ENCODE results near the gene AOC2.
"Not testable (repeated sequence)": the region's sequence is repeated elsewhere in the genome, so short reads cannot be mapped to it uniquely, and the experiment has no call there.

The AOC2 gene

DNA sequence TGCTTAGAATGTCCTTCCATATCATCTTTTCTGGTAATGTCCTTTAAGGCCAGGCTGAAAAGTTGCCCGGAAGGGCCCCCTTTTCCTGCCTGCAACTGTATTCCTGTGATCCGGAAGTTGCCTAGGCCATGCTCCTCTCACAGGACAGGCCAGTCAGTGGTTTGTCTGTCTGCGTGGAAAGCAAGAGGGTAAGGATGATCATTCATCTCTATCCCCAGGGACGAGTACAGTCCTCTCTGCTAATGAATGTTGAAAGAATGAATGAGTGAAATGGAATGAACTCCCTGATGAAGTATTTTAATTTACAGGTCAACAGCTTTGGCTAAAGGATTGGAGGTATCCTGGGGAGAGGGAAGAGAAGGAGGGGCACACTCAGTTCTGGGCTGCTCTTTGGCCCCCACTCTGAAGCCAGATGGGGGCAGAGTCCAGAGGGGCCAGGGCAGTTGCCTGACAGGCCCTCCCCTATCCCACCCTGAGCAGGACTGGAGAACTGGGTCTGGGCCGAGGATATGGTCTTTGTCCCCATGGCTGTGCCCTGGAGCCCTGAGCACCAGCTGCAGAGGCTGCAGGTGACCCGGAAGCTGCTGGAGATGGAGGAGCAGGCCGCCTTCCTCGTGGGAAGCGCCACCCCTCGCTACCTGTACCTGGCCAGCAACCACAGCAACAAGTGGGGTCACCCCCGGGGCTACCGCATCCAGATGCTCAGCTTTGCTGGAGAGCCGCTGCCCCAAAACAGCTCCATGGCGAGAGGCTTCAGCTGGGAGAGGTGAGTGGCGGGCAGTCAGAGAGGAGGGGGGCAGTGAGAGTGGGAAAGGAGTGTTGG, 9.8 kb downstream of the AOC2 start:
- DNase-seq (ENCODE audit: low spot score) = no peak

DNA sequence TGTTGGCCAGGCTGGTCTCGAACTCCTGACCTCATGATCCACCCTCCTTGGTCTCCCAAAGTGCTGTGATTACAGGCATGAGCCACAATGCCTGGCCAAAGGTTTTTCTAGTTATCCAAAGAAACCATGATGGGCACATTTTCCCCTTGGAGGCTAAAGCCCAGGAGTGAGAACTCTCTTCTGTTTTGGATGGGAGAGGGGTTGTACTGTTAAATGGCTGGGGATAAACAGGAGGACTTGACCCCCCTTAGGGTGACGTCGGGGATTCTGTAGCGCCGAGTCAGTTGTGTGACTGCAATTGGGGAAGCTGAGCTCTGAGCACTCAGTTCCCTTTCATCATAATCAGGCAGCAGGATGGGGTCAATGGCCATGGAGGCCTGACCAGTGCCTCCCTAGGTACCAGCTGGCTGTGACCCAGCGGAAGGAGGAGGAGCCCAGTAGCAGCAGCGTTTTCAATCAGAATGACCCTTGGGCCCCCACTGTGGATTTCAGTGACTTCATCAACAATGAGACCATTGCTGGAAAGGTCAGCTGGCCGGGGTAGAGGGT, 10.7 kb downstream of the AOC2 start:
- DNase-seq (ENCODE audit: low spot score) = no peak

DNA sequence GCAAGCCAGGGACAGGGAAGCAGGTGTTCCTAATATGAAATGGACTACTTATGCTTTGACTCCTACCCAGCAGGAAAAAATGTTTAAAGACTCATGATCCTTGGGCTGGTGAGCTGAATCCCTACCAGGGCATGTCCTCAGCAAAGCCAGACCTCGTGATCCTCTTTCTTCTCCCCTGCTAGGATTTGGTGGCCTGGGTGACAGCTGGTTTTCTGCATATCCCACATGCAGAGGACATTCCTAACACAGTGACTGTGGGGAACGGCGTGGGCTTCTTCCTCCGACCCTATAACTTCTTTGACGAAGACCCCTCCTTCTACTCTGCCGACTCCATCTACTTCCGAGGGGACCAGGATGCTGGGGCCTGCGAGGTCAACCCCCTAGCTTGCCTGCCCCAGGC, 11.7 kb downstream of the AOC2 start:
- not testable (repeated sequence) for DNase-seq (ENCODE audit: low spot score)

DNA sequence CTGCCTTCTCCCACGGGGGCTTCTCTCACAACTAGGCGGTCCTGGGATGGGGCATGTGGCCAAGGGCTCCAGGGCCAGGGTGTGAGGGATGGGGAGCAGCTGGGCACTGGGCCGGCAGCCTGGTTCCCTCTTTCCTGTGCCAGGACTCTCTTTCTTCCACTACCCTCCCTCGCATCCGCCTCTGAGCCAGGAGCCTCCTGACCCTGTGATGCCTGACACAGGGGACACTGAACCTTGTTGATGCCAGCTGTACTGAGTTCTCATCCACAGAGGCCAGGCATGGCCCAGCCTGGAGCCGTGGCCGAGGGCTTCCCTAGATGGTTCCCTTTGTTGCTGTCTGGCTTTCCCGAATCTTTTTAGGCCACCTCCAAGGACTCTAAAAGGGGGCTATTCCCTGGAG, 12.1 kb downstream of the AOC2 start:
- DNase-seq (ENCODE audit: low spot score) = not testable (repeated sequence)

DNA sequence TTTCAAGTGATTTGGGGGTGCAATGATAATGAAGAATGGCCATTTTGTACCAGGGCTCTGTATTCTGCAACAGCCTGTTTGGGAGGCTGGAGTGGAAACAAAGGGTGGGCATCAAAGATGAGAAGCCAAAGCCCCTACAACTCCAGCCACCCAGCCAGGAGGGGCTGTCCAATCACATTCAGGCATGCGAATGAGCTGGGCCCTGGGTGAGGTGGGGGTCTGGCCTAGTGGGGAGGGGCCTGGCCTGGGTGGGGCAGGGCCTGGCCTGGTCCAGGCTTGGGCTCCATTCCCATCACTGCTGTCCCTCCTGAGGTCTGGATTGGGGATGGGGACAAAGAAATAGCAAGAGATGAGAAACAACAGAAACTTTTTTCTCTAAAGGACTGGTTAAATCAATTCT, 13.0 kb downstream of the AOC2 start:
- DNase-seq (ENCODE audit: low spot score) = no peak

DNA sequence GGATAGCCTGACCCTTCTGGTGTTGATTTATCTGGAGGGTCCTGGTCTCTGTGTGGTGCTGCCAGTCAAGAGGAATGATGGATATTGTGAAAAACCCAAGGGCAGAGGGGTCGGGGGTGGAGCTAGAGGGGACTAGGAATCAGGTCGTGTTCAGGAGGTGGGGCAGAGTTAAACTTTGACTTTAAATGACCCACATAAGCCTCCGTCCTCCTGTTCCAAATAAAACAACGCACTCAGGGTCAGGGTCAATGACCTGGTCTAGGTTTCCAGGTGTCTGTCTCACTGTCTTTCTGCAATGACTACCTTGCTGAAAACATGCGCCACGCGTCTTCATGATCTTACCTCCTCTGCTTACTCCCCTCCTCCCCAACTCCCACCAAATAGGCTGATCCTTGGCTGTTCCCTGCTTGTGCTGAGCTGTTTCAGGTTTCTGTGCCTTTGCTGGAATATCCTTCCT, 21.3 kb downstream of the AOC2 start:
- DNase-seq (ENCODE audit: low spot score) = no peak

DNA sequence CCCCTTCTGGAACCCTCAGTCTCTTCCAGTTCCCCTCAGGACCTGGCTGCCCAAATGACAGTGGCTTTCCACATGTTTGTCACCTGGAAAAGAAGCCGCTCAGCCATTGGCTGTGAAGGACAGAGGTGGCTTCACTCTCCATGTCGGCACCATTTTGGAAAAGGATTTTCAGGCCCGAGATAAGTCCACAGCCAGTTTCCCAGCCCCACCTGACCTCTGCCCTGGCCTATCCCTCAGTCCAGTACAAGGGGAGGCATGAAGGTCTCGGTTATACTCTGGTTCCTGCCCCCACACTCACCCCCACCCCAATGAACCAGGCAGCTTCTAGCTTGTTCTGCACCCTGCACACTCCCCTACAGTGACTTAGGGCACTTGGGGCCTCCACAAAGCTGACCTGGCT, 21.8 kb downstream of the AOC2 start:
- no peak for DNase-seq (ENCODE audit: low spot score)

DNA sequence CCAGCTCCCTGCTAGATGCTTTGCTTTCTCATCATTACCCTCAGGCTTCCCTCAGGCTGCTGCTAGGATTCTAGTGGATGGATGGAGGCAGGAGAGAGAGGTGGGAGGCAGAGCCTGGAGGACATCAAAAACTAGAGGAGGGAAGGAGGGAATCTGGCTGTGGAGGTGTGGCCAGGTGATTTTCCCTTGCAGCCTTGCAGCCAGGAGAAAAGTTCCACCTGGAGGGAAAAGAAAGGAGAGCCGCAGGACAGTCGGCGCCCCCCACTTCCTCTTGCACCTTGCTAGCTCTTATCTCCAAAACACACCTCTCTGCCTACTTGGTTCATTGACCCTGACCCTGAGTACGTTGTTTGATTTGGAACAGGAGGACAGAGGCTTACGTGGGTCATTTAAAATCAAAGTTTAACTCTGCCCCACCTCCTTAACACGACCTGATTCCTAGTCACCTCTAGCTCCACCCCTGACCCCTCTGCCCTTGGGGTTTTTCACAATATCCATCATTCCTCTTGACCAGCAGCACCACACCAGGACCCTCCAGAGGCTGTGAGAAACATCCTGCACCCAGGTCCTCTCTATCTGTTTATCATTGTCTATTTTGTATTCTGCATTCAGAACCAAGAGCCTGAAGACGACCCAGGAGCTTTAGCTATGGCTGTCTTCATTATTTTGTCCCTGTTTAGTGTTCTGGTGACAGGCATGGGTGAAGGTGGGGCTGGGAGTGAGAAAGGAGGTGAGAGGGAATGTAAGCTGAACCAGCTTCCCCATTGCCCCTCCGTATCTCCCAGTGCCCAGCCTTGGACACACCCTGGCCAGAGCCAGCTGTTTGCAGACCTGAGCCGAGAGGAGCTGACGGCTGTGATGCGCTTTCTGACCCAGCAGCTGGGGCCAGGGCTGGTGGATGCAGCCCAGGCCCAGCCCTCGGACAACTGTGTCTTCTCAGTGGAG, 22.5 kb downstream of the AOC2 start:
- DNase-seq (ENCODE audit: low spot score) = no peak

DNA sequence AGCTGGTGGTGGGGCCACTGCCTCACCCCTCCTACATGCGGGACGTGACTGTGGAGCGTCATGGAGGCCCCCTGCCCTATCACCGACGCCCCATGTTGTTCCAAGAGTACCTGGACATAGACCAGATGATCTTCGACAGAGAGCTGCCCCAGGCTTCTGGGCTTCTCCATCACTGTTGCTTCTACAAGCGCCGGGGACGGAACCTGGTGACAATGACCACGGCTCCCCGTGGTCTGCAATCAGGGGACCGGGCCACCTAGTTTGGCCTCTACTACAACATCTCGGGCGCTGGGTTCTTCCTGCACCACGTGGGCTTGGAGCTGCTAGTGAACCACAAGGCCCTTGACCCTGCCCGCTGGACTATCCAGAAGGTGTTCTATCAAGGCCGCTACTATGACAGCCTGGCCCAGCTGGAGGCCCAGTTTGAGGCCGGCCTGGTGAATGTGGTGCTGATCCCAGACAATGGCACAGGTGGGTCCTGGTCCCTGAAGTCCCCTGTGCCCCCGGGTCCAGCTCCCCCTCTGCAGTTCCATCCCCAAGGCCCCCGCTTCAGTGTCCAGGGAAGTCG, 23.4 kb downstream of the AOC2 start:
- not testable (repeated sequence) for DNase-seq (ENCODE audit: low spot score)

DNA sequence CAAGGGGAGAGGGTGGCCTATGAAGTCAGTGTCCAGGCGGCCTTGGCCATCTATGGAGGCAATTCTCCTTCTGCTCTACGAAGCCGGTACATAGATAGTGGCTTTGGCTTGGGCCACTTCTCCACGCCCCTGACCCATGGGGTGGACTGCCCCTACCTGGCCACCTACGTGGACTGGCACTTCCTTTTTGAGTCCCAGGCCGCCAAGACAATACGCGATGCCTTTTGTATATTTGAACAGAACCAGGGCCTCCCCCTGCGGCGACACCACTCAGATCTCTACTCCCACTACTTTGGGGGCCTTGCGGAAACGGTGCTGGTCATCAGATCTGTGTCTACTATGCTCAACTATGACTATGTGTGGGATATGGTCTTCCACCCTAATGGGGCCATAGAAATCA, 24.0 kb downstream of the AOC2 start:
- DNase-seq (ENCODE audit: low spot score) = no peak

DNA sequence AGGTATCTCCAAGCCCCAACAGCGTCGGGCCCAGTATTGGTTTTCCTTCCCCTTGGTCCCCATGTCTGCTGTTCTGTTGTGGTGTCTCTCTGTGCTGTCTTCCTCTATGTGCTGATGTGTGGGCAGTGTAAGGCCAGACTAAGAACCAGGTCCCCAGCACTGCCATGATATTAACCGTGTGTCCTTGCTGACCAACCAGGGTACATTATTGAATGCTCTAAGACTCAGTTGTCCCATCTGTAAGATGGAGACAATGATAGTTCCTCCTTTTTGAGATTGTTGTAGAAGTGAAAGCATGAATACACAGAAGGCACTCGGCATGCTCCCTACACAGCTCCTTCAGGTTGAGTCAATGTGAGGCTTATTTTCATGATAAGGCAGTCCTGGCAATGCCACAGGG, 27.3 kb downstream of the AOC2 start:
- DNase-seq (ENCODE audit: low spot score) = no peak

DNA sequence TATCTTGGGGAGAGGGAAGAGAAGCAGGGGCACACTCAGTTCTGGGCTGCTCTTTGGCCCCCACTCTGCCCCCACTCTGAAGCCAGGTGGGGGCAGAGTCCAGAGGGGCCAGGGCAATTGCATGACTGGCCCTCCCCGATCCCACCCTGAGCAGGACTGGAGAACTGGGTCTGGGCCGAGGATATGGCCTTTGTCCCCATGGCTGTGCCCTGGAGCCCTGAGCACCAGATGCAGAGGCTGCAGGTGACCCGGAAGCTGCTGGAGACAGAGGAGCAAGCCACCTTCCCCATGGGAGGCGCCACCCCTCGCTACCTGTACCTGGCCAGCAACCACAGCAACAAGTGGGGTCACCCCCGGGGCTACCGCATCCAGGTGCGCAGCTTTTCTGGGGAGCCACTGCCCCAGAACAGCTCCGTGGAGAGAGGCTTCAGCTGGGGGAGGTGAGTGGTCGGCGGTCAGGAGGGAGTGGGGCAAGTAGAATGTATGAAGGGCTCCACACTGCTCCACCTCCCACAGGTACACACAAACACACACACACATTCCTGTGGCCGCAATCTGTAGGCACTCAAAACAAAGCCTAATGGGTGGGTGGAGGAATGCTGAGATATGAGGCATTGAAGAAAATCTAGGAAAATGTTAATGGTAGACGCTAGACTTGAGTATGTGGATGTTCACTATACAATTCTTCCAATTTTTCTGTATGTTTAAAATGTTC, 28.0 kb downstream of the AOC2 start:
- no peak for DNase-seq (ENCODE audit: low spot score)

DNA sequence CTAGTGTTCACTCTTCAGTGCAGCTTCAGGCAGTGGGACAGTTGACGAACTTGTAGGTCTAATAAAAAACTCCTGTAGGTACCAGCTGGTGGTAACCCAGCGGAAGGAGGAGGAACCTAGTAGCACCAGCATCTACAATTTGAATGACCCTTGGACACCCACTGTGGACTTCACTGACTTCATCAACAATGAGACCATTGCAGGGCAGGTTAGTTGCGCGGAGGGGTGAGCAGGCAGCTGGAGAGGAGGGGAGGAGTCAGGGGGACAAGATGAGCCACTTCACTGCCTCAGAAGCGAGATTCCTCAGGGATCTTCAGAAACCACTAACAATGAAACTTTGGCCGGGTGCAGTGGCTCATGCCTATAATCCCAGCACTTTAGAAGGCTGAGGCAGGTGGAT, 28.9 kb downstream of the AOC2 start:
- no peak for DNase-seq (ENCODE audit: low spot score)

DNA sequence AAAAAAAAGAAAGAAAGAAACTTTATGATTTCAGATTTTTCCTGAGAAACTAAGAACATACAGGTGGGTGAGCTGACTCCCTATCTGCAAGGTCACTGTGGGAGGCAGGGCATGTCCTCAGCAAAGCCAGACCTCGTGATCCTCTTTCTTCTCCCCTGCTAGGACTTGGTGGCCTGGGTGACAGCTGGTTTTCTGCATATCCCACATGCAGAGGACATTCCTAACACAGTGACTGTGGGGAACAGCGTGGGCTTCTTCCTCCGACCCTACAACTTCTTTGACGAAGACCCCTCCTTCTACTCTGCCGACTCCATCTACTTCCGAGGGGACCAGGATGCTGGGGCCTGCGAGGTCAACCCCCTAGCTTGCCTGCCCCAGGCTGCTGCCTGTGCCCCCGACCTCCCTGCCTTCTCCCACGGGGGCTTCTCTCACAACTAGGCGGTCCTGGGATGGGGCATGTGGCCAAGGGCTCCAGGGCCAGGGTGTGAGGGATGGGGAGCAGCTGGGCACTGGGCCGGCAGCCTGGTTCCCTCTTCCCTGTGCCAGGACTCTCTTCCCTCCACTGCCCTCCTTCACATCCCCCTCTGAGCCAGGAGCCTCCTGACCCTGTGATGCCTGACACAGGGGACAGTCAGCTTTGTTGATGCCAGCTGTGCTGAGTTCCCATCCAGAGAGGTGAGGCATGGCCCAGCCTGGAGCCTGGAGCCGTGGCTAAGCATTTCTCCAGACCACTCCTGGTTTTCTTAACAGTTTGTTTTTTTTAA, 29.7 kb downstream of the AOC2 start:
- not testable (repeated sequence) for DNase-seq (ENCODE audit: low spot score)

DNA sequence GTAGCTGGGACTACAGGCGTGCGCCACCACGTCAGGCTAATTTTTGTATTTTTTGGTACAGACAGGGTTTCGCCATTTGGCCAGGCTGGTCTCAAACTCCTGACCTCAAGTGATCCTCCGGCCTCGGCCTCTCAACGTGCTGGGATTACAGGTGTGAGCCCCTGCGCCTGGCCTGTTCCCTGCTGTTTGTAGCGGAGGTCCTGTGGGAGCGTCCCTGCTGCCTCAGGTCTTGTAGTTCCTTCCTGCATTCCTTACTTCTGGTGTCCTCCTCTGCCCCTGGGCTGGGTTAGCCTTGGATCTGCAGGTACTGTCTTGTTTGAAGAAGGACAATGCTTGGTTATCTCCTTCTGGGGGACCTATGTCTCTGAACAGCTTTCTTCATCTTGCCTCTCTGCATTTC, 32.7 kb downstream of the AOC2 start:
- DNase-seq (ENCODE audit: low spot score) = no peak

DNA sequence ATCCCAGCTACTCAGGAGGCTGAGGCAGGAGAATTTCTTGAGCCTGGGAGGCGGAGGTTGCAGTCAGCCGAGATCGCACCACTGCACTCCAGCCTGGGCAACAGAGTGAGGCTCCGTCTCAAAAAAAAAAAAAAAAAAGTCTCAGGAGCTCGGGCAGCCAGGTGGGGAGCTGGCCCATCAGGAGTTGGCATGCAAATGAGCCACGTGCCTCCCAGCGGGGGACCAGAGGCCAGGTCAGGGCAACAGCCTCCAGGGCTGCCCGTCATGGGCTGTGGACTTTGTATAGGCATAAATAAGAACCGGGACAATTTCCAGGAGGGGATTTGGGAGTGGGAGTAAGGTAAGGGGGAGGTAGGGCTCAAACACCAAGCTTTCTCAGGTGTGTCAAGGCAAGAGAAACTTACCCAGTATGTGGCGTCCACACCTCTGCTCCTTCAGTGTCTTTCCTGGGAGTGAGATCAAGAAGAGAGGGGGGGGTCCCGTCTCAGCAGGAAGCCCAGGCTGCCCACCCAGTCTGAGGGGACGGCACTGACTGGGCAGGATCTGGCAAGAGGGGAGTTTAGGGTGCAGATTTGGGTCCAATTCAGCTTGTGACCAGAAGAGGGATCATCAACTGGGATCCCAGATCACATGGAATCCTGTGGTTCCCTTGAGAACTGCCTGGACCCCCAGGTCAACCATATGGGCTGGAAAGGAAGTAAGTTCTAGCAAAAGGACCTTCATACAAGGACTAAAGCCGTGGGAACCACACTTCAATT, 33.9 kb downstream of the AOC2 start:
- DNase-seq (ENCODE audit: low spot score) = no peak

DNA sequence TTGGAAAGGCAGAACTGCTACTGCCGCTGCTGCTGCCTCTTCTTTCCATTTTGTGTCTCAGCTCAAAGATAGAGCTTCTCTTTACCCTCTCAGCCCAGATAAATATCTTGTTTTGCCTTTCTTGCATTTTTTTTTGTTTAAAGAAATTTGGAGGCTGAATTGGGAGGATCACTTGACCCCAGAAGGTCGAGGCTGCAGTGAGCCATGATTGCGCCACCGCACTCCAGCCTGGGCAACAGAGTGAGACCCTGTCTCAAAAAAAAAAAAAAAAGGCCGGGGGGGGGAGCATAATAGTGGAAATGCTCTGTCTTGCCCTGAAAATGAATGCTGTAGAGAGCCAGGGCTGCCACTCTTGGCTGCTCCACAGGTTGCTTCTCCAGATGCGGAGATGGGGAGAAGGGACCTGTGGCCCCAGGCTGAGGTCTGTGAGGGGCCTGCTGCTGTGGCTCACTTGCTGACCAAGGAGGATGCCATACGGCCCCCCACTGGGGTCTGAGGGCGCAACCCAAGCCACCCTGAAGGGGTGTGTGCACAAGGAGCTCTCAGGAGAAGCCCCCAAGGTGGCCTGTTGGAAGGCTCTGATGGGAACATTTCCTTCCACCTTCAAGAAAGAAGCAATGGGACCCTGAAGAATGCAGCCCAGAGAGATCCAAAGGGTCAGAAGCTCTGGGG, 34.7 kb downstream of the AOC2 start:
- DNase-seq (ENCODE audit: low spot score) = no peak

DNA sequence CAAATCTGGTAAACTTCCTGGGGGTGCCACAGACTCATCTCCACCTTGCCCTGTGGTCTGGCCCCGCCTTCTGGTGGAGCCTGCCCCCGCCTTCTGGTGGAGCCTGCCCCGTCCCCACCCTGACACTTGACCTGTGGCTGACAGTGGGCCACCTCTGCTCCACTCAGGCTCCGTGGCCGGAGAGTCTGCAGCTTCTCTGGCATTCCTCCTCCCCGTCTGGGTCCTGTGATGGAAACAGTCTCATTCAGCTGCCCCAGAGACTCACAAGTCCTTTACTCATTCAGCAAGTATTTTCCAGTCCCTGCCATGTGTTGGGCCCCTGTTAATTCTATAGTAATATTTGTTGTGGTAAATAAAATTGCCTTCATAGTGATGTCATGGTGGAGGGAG, 35.2 kb downstream of the AOC2 start:
- DNase-seq (ENCODE audit: low spot score) = no peak

DNA sequence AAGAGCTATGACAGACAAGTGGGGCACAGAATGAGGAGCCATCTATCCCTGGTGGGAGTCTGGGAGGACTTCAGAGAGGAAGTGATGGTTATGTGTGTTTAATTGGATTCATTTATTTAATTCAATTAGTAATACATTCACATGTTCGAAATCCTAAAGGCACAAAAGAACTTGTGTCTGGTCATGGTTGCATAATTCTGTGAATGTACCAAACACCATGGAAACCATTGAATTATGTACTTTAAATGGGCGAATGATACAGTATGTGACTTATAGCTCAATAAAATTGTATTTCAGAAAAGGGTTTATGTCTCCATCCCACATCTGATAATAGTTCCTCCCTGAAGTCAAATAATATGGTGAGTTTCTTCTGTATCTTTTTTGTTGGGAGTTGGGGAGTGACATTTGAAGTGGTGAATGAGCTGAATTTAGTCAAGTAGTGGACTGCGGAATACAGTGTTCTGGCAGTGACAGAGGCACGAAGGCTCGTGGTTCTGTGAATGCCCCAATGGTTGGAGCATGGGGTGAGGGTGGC, 36.5 kb downstream of the AOC2 start:
- DNase-seq (ENCODE audit: low spot score) = no peak
